NCI-H1417 treated with DMSO at 0.1 percent for 48 hours (cell line): Measurements from ENCODE around the gene VIM.
A peak's percentile ranks its signal among the peaks of the same experiment; 100 is the strongest.

Source experiments
- DNase-seq: peaks from one replicate; lab custom pipeline; 2025; lab: John Stamatoyannopoulos, UW

VIM gene

GRCh38 chr10:17228091-17229015, at the start of gene VIM:
VIM (plus strand) TSS chr10:17228241; CDS start chr10:17229423, 1,182 bp downstream.
- no peak for DNase-seq

GRCh38 chr10:17179002-17179401, 49.0 kb upstream of the VIM start:
- DNase-seq = no peak

GRCh38 chr10:17181110-17181509, 46.9 kb upstream of the VIM start:
- no peak for DNase-seq

- no peak for DNase-seq
Measured at GRCh38 chr10:17181751-17182150, 46.3 kb upstream of the VIM start.

GRCh38 chr10:17183110-17183509, 44.9 kb upstream of the VIM start:
- DNase-seq = no peak

GRCh38 chr10:17185873-17186272, 42.2 kb upstream of the VIM start:
- DNase-seq = no peak

GRCh38 chr10:17188644-17189172, 39.3 kb upstream of the VIM start:
- no peak for DNase-seq

GRCh38 chr10:17190602-17191001, 37.4 kb upstream of the VIM start:
- DNase-seq = no peak

- DNase-seq = no peak
Measured at GRCh38 chr10:17195083-17195482, 33.0 kb upstream of the VIM start.

GRCh38 chr10:17196045-17196444, 32.0 kb upstream of the VIM start:
- no peak for DNase-seq

- no peak for DNase-seq
Measured at GRCh38 chr10:17196573-17196972, 31.5 kb upstream of the VIM start.

GRCh38 chr10:17199351-17199804, 28.7 kb upstream of the VIM start:
- DNase-seq = no peak

- DNase-seq = no peak
Measured at GRCh38 chr10:17200001-17200911, 27.8 kb upstream of the VIM start.

- peak; percentile 54 for DNase-seq
Measured at GRCh38 chr10:17200912-17201793, 26.9 kb upstream of the VIM start, which contains the start of gene TRDMT1. TRDMT1 (minus strand) TSS chr10:17201672; CDS start chr10:17201634, 38 bp downstream.

- no peak for DNase-seq
Measured at GRCh38 chr10:17201794-17202116, 26.3 kb upstream of the VIM start.

GRCh38 chr10:17202506-17202905, 25.5 kb upstream of the VIM start:
- no peak for DNase-seq

- DNase-seq = no peak
Measured at GRCh38 chr10:17202999-17203398, 25.0 kb upstream of the VIM start.

GRCh38 chr10:17203416-17203815, 24.6 kb upstream of the VIM start:
- no peak for DNase-seq

GRCh38 chr10:17206210-17206709, 21.8 kb upstream of the VIM start:
- no peak for DNase-seq

GRCh38 chr10:17208476-17208875, 19.6 kb upstream of the VIM start:
- DNase-seq = no peak

GRCh38 chr10:17209302-17209701, 18.7 kb upstream of the VIM start:
- DNase-seq = no peak
